ENCODE data around the gene SOX9. TPM values are rescaled to one million over a fixed set of nuclear protein-coding genes. Genes with fewer than 3 reads are reported as not detected.

The SOX9 gene
- total and polyA plus RNA-seq, 8 donors: 5.8 to 69.5 (median 16.8) TPM

GRCh38 chr17:72123530-72124437 is 3.0 kb downstream of the SOX9 start:
- DNase-seq: peak; percentile 37 to 65
- TF ChIP-seq POLR2A (IDR thresholded peaks at IDR 0.05) (no peak), CTCF (IDR thresholded peaks at IDR 0.05) (no peak), EP300 (IDR thresholded peaks at IDR 0.05) (no peak)
- Histone ChIP-seq H3K4me1 (peaks cover 31 to 66% (median 52%) of the 10 kb centered on the region in 4 donors), H3K27ac (peak overlapping the region; percentile 67 to 91 (median 90)), H3K9me3 (no peaks in the 10 kb centered on the region), H3K27me3 (peaks cover 7 to 63% (median 27%) of the 10 kb centered on the region in 3 donors), H3K4me3 (peak overlapping the region; percentile 53 to 74 (median 66)), H3K36me3 (peaks cover 0 to 6% (median 0%) of the 10 kb centered on the region in 4 donors)
- WGBS, 5 donors: 19 to 36% (median 25%) methylated on average over 51 to 75 of the region's 75 CpGs
- intact Hi-C loops (cut with DNase I; ENCODE audit: low total_unique reads): no loop called here

GRCh38 chr17:72124438-72124775 is 3.6 kb downstream of the SOX9 start:
- intact Hi-C loops (cut with DNase I; ENCODE audit: low total_unique reads): no loop called here
- 34 to 67% (median 52%) methylated on average over 7 of the region's 7 CpGs for WGBS, 5 donors
- Histone ChIP-seq H3K27ac (peak overlapping the region; percentile 60 to 90 (median 72)), H3K4me3 (peak overlapping the region; percentile 53 to 74 (median 66)), H3K4me1 (peaks cover 27 to 60% (median 47%) of the 10 kb centered on the region in 4 donors), H3K27me3 (peaks cover 7 to 56% (median 27%) of the 10 kb centered on the region in 3 donors), H3K9me3 (no peaks in the 10 kb centered on the region), H3K36me3 (peaks cover 0 to 6% (median 0%) of the 10 kb centered on the region in 4 donors)
- TF ChIP-seq POLR2A (IDR thresholded peaks at IDR 0.05) (no peak), CTCF (IDR thresholded peaks at IDR 0.05) (no peak), EP300 (IDR thresholded peaks at IDR 0.05) (no peak), POLR2AphosphoS5 (IDR thresholded peaks at IDR 0.05) (no peak)
- no peak for DNase-seq

GRCh38 chr17:72125226-72125651 is 4.4 kb downstream of the SOX9 start:
- H3K27ac ChIP-seq: peak overlapping the region; percentile 48 to 90 (median 72)
- H3K4me1 ChIP-seq: peaks cover 19 to 52% (median 42%) of the 10 kb centered on the region in 4 donors
- no peaks in the 10 kb centered on the region for H3K9me3 ChIP-seq
- peak overlapping the region in 3 of 4 donors; percentile 53 to 74 (median 70) for H3K4me3 ChIP-seq
- DNase-seq: peak in 1 of 2 donors; percentile 43
- WGBS, 5 donors: 23 to 50% (median 42%) methylated on average over 4 of the region's 4 CpGs
- H3K27me3 ChIP-seq: peaks cover 7 to 48% (median 21%) of the 10 kb centered on the region in 3 donors
- no peak for TF ChIP-seq EP300 (IDR thresholded peaks at IDR 0.05)
- TF ChIP-seq POLR2AphosphoS5 (IDR thresholded peaks at IDR 0.05): no peak
- no peak for TF ChIP-seq POLR2A (IDR thresholded peaks at IDR 0.05)
- TF ChIP-seq CTCF (IDR thresholded peaks at IDR 0.05): no peak
- intact Hi-C loops (cut with DNase I; ENCODE audit: low total_unique reads): no loop called here
- peaks cover 0 to 6% (median 0%) of the 10 kb centered on the region in 4 donors for H3K36me3 ChIP-seq

GRCh38 chr17:72125742-72126141 is 4.9 kb downstream of the SOX9 start:
- intact Hi-C loops (cut with DNase I; ENCODE audit: low total_unique reads): no loop called here
- peaks cover 7 to 43% (median 19%) of the 10 kb centered on the region in 3 donors for H3K27me3 ChIP-seq
- TF ChIP-seq POLR2A (IDR thresholded peaks at IDR 0.05) (no peak), EP300 (IDR thresholded peaks at IDR 0.05) (no peak), CTCF (IDR thresholded peaks at IDR 0.05) (no peak), POLR2AphosphoS5 (IDR thresholded peaks at IDR 0.05) (no peak)
- peak overlapping the region in 1 of 4 donors; percentile 53 for H3K4me3 ChIP-seq
- peaks cover 0 to 6% (median 0%) of the 10 kb centered on the region in 4 donors for H3K36me3 ChIP-seq
- H3K4me1 ChIP-seq: peaks cover 19 to 47% (median 39%) of the 10 kb centered on the region in 4 donors
- H3K9me3 ChIP-seq: no peaks in the 10 kb centered on the region
- peak overlapping the region; percentile 60 to 89 (median 68) for H3K27ac ChIP-seq
- no peak for DNase-seq
